ENCODE data around the gene VPS33B.

VPS33B gene

GRCh38 chr15:90979582-90979981, 42.8 kb downstream of the VPS33B start:
- no peak for DNase-seq (ENCODE audit: low read depth)

- no peak for DNase-seq (ENCODE audit: low read depth)
Measured at GRCh38 chr15:90974216-90974615, 48.2 kb downstream of the VPS33B start.

- no peak for DNase-seq (ENCODE audit: low read depth)
Measured at GRCh38 chr15:90972133-90972532, 50.3 kb downstream of the VPS33B start.

- DNase-seq (ENCODE audit: low read depth), result no peak
Measured at GRCh38 chr15:90970274-90970673, 52.1 kb downstream of the VPS33B start.

- DNase-seq (ENCODE audit: low read depth), result no peak
Measured at GRCh38 chr15:90968434-90968833, 54.0 kb downstream of the VPS33B start.

- DNase-seq (ENCODE audit: low read depth), result no peak
Measured at GRCh38 chr15:90967206-90967605, 55.2 kb downstream of the VPS33B start.

- DNase-seq (ENCODE audit: low read depth), result no peak
Measured at GRCh38 chr15:90966262-90966661, 56.1 kb downstream of the VPS33B start.

- no peak for DNase-seq (ENCODE audit: low read depth)
Measured at GRCh38 chr15:90962021-90962420, 60.4 kb downstream of the VPS33B start.

GRCh38 chr15:90960298-90961091, 61.9 kb downstream of the VPS33B start:
- DNase-seq (ENCODE audit: low read depth), result no peak

GRCh38 chr15:90959894-90960293, 62.5 kb downstream of the VPS33B start:
- no peak for DNase-seq (ENCODE audit: low read depth)

GRCh38 chr15:90959028-90959595, 63.3 kb downstream of the VPS33B start:
- no peak for DNase-seq (ENCODE audit: low read depth)

GRCh38 chr15:90957791-90958190, 64.6 kb downstream of the VPS33B start:
- no peak for DNase-seq (ENCODE audit: low read depth)

GRCh38 chr15:90957031-90957790, 65.2 kb downstream of the VPS33B start:
- DNase-seq (ENCODE audit: low read depth), result no peak

- DNase-seq (ENCODE audit: low read depth), result no peak
Measured at GRCh38 chr15:90956274-90957030, 65.9 kb downstream of the VPS33B start.

- DNase-seq (ENCODE audit: low read depth), result no peak
Measured at GRCh38 chr15:90955624-90956273, 66.6 kb downstream of the VPS33B start.

- DNase-seq (ENCODE audit: low read depth), result peak; percentile 77
Measured at GRCh38 chr15:90954712-90955623, 67.4 kb downstream of the VPS33B start, which contains the start of gene RCCD1. RCCD1 (plus strand) TSS chr15:90954884; CDS start chr15:90956735, 1,851 bp downstream.

- no peak for DNase-seq (ENCODE audit: low read depth)
Measured at GRCh38 chr15:90953947-90954711, 68.3 kb downstream of the VPS33B start.

- no peak for DNase-seq (ENCODE audit: low read depth)
Measured at GRCh38 chr15:90952901-90953677, 69.3 kb downstream of the VPS33B start.

GRCh38 chr15:90950676-90951075, 71.7 kb downstream of the VPS33B start:
- DNase-seq (ENCODE audit: low read depth), result no peak

Data from non-pigmented ciliary epithelial cell (primary cell).